ENCODE results near the gene CARD11.

CARD11 gene

DNA sequence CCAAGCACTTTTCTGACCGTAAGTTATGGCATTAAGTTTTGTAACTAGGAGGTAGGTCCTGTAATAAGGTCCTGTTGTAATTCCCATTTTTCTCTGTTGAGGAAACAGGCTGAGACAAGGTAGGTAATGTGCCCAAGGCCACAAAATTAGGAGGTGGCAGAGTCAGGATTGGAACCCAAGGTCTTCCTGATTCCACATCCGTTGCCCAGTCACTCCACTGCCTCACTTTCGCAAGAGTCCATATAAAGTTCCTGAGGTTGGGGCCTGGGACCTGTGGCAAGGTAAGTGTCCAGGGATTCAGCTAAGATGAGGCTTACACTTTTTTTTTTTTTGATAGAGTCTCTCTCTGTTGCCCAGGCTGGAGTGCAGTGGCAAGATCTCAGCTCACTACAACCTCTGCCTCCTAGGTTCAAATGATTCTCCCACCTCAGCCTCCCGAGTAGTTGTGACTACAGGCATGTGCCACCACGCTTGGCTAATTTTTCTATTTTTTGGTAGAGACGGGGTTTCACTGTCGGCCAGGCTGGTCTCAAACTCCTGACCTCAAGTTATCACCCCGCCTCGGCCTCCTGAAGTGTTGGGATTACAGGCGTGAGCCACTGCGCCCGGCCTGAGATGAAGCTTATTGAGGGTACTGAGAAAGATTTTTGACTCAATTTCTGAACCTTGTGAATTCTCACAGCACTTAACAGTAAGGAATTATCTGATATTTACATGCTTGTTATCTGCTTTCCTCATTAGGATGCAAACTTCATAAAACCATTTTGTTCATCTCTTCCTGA, 179.3 kb downstream of the CARD11 start:
- DNase-seq: no peak

DNA sequence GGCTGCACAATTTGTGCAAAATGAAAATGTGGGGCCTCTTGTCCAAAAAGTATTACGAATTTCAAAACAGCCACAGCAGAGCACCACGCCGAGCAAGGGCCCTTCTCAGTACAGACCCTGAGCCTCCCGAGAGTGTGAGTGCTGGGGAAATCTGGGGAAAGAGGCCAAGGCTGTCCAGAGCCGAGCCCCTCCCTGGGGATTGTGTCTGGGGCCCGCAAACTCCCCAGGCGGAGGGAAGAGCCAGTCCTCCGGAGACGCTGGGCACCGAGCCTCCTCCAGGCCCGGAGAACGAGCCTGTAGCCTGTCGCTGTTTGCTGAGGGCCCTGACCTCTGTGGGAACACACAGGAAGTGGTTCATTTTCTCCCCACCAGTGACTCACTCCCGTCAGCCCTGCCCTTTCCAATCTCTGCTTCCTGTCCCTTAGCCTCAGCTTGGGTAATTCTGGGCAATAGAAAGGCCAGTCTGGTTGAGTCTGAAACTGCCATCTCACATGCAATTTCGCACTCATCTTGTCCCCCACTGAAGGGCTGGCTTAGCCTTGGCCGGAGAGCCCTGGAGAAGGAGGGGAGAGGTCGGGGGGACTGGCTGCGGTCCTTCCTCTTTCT, 180.1 kb downstream of the CARD11 start:
- peak; percentile 83 for DNase-seq

- peak; percentile 35 for DNase-seq
These were observed 180.8 kb downstream of the CARD11 start for GRCh38 chr7:2862831-2863361.

DNA sequence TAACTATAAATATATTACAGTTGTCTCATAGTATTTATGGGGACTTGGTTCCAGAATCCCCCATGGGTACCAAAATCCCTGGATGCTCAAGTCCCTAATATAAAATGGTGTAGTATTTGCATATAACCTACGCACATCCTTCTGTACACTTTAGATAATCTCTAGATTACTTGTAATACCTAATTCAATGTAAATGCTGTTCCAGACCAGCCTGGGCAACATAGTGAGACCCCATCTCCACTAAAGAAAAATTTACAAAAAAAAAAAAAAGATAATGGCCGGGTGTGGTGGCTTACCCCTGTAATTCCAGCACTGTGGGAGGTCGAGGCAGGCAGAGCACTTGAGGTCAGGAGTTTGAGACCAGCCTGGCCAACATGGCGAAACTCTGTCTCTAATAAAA, 182.2 kb downstream of the CARD11 start:
- no peak for DNase-seq

- DNase-seq: no peak
These were observed 183.0 kb downstream of the CARD11 start for GRCh38 chr7:2860627-2861133.

- DNase-seq: no peak
These were observed 183.7 kb downstream of the CARD11 start for GRCh38 chr7:2859952-2860351.

- no peak for DNase-seq
These were observed 185.0 kb downstream of the CARD11 start for GRCh38 chr7:2858621-2859020.

- no peak for DNase-seq
These were observed 187.1 kb downstream of the CARD11 start for GRCh38 chr7:2856388-2857169.

Data from NK-92 treated with Interleukin-12 subunit alpha and Interleukin-12 subunit beta, amount 100 ng/mL, for 24 hours (cell line).